ENCODE measurements around the gene DLGAP1. TPM values are rescaled to one million over a fixed set of nuclear protein-coding genes. Genes with fewer than 3 reads are reported as not detected.

DLGAP1 gene
- total and polyA plus RNA-seq, 2 donors (not counting 1 experiment from before 2014, with no cell fraction given): 0.07 to 0.61 TPM

DNA sequence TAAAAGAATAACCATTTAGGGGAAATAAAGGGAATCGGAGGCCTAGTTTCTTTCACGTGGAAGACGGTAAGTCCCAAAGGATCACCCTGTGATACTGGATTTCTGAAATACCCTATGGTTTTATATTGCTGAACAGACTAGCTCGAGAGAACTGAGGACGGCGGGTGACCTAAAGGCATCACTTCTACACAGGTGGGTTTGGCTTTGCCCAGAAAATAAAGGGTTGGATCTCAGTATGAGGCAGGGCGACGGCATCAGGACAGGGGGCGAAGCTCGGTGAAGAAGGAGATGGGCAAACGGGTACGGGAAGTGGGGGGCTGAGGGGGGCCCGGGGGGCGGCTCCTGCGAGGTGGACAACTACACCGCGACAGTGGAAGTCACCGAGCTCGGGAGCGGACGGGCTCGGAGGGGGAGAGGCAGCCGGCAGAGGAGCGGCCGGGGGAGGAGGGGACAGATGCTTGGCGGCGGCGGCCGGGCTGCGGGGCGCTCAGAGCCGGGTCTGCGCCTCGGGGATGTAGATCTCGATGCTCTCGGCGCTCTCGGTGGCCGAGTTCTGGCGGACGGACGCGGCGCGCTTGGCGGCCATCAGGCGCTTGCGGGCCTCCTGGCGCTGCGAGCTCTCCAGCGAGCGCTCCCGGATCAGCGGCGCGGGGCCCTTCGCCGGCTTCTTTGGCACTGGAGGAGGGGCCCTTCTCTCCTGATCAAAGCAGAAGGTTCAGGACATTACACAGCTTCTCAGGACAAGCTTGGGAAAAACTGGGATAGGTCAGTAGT, 956.2 kb downstream of the DLGAP1 start:
- POLR2A ChIA-PET: no interaction called here
- Mint-ChIP-seq H3K27me3 (peaks cover 17% of the 10 kb centered on the region), H3K27ac (peak overlapping the region; percentile 10), H3K4me3 (peak overlapping the region; percentile 81), H3K4me1 (peaks cover 31% of the 10 kb centered on the region), H3K9me3 (ENCODE audit: insufficient read depth) (no peaks in the 10 kb centered on the region)
- DNase-seq (peak; percentile 51), ATAC-seq (ENCODE audit: low read depth) (peak; percentile 59)
- H3K9me3 ChIP-seq (ENCODE audit: control extremely low read depth in 1 of 3, control insufficient read depth in 2 of 3, insufficient read depth in 1 of 3, low read length in 2 of 3): no peaks in the 10 kb centered on the region
- TF ChIP-seq, protein P1, sequence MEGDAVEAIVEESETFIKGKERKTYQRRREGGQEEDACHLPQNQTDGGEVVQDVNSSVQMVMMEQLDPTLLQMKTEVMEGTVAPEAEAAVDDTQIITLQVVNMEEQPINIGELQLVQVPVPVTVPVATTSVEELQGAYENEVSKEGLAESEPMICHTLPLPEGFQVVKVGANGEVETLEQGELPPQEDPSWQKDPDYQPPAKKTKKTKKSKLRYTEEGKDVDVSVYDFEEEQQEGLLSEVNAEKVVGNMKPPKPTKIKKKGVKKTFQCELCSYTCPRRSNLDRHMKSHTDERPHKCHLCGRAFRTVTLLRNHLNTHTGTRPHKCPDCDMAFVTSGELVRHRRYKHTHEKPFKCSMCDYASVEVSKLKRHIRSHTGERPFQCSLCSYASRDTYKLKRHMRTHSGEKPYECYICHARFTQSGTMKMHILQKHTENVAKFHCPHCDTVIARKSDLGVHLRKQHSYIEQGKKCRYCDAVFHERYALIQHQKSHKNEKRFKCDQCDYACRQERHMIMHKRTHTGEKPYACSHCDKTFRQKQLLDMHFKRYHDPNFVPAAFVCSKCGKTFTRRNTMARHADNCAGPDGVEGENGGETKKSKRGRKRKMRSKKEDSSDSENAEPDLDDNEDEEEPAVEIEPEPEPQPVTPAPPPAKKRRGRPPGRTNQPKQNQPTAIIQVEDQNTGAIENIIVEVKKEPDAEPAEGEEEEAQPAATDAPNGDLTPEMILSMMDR (IDR thresholded peaks at IDR 0.05): no peak
- TF ChIP-seq EZH2 (IDR thresholded peaks at IDR 0.05; ENCODE audit: borderline replicate concordance, insufficient read depth, low read depth, low read length, poor library complexity, severe bottlenecking): no peak
- no peaks in the 10 kb centered on the region for H3K36me3 ChIP-seq (replicated peaks in 1 of 2; ENCODE audit: control extremely low read depth in 1 of 2, control insufficient read depth in 1 of 2, extremely low read depth in 1 of 2, insufficient read depth in 2 of 2, low read length in 1 of 2)
- H3K9ac ChIP-seq (ENCODE audit: low read length): peak overlapping the region; percentile 57
- H4K20me1 ChIP-seq (ENCODE audit: control insufficient read depth, insufficient read depth, low read length, poor library complexity, severe bottlenecking): no peaks in the 10 kb centered on the region
- H3K4me2 ChIP-seq (replicated peaks; ENCODE audit: low read depth, low read length, poor library complexity, severe bottlenecking): peak overlapping the region; percentile 80
- peaks cover 14 to 26% of the 10 kb centered on the region in 2 donors for H3K4me1 ChIP-seq (ENCODE audit: control insufficient read depth in 2 of 2, insufficient read depth in 2 of 2, low read length in 2 of 2)
- H3K27me3 ChIP-seq (replicated peaks in 1 of 4; ENCODE audit: control extremely low read depth in 1 of 4, control insufficient read depth in 3 of 4, insufficient read depth in 4 of 4, low read length in 3 of 4): peaks cover 0 to 32% (median 20%) of the 10 kb centered on the region in 4 experiments
- no peaks in the 10 kb centered on the region for H3K79me2 ChIP-seq (ENCODE audit: control insufficient read depth, insufficient read depth, low read length)
- CTCF ChIA-PET: interaction anchor here (0.7 to 2.5 kb wide), 6 partner anchors 17 to 201 kb away, joined by 3 to 8 read pairs (median 4); no protein-coding TSS in a partner anchor
- no peak overlapping the region for H3K27ac ChIP-seq (ENCODE audit: low read length in 2 of 2)
- H3K4me3 ChIP-seq (ENCODE audit: control extremely low read depth in 1 of 5, extremely low read depth in 1 of 5, insufficient read depth in 1 of 5, low read depth in 2 of 5, low read length in 4 of 5): peak overlapping the region in 4 of 5 experiments; percentile 18 to 58 (median 52)
- 6% methylated on average over 43 of the region's 58 CpGs for WGBS (ENCODE audit: insufficient coverage)
- peak overlapping the region; percentile 69 for H2AFZ ChIP-seq (ENCODE audit: insufficient read depth, low read depth, low read length, poor library complexity, severe bottlenecking)
- intact Hi-C loops (cut with micrococcal nuclease): no loop called here
